ENCODE measurements around the gene CHCHD6.

The CHCHD6 gene

GRCh38 chr3:126924458-126924857 lies 220.4 kb downstream of the CHCHD6 start:
- no peak overlapping the region for H3K4me3 ChIP-seq (ENCODE audit: low read length)
- no peak for TF ChIP-seq ZNF274 (IDR thresholded peaks at IDR 0.05; ENCODE audit: low read depth, low read length)

- no peak overlapping the region for H3K4me3 ChIP-seq (ENCODE audit: low read length)
- no peak for TF ChIP-seq ZNF274 (IDR thresholded peaks at IDR 0.05; ENCODE audit: low read depth, low read length)
Observed at GRCh38 chr3:126925411-126926171, 221.6 kb downstream of the CHCHD6 start.

DNA sequence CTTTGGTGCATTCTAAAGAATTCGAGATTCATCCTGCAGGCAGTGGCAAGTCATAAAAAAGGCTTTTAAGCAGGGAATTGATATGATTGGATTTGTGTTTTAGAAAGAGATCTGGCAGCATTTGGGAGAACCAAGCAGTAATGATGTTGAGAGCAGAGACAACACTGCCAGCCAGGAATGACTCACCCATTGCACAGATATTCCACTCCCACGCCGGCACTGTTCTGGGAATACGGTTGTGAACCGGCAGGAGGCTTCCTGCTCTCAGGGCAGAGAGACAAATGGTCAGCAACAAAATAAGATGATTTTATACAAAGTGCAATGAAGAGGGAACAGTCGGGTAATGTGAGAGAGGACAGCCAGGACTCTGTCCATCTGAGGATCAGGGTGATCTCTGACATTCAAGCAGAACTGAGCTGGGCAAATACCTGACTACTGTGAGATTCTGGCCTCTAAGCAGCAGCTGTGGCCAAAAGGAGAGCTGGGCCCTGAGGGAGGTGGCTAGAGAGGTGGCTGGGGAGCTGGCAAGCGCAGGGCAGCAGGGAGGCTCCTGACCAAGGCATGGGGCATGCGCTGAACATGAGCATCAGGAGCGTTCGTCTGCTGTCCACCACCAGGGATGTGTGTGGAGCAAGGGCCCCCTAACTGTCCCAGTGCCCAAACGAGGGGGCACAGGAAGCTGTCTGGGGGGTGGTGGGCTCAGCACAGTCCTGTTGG lies 222.8 kb downstream of the CHCHD6 start:
- no peak for TF ChIP-seq ZNF274 (IDR thresholded peaks at IDR 0.05; ENCODE audit: low read depth, low read length)
- no peak overlapping the region for H3K4me3 ChIP-seq (ENCODE audit: low read length)

DNA sequence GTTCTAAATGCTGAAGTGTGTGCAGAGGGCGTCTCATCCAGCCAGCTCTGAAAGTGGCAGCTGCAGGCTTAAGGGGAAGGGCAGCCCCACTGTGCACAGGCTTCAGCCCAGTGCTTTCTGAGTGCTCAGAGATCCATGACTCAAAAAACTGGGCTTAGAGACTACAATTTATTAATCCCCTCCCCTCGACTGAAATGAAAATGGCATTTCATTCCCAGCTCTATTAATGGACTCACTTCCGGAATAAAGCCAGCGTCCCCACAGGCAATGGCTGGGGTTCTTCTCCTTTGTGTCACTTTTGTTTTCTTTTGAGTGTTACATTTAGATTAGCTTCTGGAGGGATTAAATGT lies 223.3 kb downstream of the CHCHD6 start:
- TF ChIP-seq ZNF274 (IDR thresholded peaks at IDR 0.05; ENCODE audit: low read depth, low read length): no peak
- H3K4me3 ChIP-seq (ENCODE audit: low read length): no peak overlapping the region

- H3K4me3 ChIP-seq (ENCODE audit: low read length): no peak overlapping the region
- no peak for TF ChIP-seq ZNF274 (IDR thresholded peaks at IDR 0.05; ENCODE audit: low read depth, low read length)
Observed at GRCh38 chr3:126927846-126928245, 223.8 kb downstream of the CHCHD6 start.

GRCh38 chr3:126928921-126929474 lies 225.0 kb downstream of the CHCHD6 start:
- TF ChIP-seq ZNF274 (IDR thresholded peaks at IDR 0.05; ENCODE audit: low read depth, low read length): no peak
- no peak overlapping the region for H3K4me3 ChIP-seq (ENCODE audit: low read length)

GRCh38 chr3:126930936-126931600 lies 227.0 kb downstream of the CHCHD6 start:
- TF ChIP-seq ZNF274 (IDR thresholded peaks at IDR 0.05; ENCODE audit: low read depth, low read length): no peak
- H3K4me3 ChIP-seq (ENCODE audit: low read length): no peak overlapping the region

DNA sequence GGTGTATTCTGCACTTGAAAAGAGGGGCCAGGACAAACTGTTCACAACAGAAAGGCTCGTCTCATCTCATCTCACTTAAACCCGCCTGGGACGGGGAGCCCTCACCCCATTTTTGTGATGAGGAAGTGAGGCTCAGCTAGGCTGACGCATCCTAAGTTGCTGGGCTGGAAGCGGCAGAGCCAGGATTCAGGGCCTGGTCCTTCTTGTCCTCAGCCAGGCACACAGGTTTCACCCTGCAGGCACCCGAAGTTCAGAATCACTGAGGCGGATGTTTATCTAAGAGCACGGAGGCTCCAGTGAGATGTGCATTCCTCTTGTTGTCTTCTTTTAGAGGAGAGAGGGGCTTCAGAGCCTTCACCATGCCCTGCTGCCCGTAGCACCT lies 227.8 kb downstream of the CHCHD6 start:
- H3K4me3 ChIP-seq (ENCODE audit: low read length): no peak overlapping the region
- TF ChIP-seq ZNF274 (IDR thresholded peaks at IDR 0.05; ENCODE audit: low read depth, low read length): no peak

DNA sequence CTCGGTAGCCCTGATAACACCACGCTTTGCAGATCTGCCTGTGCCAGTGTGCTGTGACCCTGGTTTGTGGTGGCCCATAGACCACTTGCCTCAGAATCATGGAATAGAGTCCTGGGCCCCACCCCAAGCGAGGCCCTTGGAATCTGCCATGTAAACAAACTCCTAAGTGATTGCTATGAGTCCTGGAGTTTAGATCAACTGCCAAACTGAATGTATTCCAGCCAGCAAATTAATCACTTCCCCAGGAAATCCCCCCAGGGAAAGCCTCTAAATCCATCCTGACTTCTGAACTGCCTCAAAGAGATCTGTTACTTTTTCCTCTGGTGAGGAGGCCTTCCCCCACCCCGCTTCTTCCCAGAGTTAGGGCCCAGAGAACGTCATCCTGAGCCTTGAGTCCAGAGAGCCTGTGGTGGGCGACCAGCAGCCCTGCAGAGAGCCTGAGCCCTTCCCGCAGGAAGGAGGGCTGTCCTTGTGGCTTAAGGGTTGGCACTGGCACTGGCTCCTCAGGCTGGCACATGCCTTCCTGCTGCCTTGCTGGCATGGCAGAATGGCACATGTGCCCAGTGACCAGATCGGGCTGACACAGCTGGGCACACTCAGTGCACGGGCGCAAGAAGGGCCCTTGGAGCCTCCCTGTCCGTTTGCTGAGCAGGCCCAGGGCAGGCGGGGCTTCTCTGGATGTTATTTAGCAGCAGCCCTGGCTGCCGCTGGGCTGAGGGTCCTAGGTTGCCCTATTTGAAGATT lies 228.3 kb downstream of the CHCHD6 start:
- no peak for TF ChIP-seq ZNF274 (IDR thresholded peaks at IDR 0.05; ENCODE audit: low read depth, low read length)
- no peak overlapping the region for H3K4me3 ChIP-seq (ENCODE audit: low read length)

DNA sequence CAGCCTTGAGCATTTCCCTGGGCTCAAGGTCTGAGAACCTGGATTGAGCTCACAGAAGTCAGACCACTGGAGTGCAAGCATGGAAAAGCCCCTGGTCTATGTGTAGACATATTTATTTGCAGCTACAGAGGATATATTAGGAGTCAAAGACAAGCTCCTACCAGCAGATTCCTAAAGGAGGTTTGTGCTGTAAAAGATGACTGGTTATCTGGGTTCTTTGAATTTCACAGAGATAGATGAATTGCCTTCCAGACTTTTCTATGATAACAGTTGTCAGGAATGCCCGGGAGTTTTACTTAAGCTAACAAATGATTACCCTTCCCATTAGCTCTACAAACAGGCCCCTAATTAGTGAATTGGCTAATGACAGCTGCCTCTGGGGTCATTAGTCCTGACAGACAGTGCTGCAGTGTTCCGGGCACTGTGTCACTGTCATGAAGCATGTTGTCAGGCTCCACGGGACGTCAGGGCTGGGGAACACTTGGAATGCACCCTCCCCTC lies 230.0 kb downstream of the CHCHD6 start:
- TF ChIP-seq ZNF274 (IDR thresholded peaks at IDR 0.05; ENCODE audit: low read depth, low read length): no peak
- no peak overlapping the region for H3K4me3 ChIP-seq (ENCODE audit: low read length)

DNA sequence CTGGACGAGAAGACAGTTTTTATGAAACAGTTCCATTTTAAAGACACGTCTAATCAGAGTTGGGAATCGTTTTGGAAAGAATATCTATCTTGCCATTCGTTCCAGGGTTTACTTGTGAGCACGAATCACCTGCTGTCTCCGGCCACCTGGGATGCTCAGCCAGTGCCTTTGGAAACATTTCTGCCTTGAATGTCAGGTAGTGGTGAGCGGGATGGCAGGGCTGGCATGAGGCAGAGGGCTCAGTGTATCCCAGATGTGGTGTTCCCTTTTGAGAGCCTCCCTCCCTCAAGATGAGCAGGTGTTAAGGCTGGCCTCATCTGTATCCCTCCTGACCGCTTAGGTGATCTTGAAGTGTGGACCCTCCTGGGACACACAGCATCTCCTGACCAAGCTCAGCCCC lies 231.0 kb downstream of the CHCHD6 start:
- no peak overlapping the region for H3K4me3 ChIP-seq (ENCODE audit: low read length)
- TF ChIP-seq ZNF274 (IDR thresholded peaks at IDR 0.05; ENCODE audit: low read depth, low read length): no peak

DNA sequence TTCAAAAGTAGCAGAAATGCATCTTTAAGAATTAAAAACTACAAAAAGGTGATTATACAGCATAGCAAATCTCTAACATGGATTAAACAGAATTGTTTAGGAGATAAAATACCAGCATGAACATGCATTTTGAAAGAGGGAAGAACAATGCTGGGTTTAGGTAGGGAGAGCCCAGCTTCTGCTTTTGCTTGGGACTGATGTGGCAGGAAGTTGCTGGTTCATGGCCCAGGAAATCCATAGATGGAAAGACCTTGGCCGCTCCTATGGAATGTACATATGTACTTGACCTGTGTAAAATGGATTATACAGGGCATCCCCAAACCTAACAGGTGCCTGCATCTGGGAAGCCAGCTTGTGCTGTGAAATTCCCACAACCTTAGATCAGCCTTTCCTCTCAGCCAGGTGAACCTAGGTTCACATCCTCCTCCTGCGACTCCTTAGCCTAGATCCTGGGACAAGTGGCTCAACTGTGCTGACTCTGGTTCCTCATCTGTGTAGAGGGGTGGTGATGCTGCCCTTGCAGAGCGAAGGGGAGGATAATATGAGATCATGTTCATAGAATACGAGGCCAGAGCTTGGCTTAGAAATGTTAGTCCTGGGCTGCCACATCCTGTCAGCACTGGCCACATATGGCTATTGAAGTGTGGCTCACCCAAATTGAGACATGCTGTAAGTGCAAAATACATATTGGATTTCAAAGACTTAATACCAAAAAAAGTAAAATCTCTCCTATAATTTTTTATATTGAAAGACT lies 231.9 kb downstream of the CHCHD6 start:
- no peak for TF ChIP-seq ZNF274 (IDR thresholded peaks at IDR 0.05; ENCODE audit: low read depth, low read length)
- H3K4me3 ChIP-seq (ENCODE audit: low read length): no peak overlapping the region

DNA sequence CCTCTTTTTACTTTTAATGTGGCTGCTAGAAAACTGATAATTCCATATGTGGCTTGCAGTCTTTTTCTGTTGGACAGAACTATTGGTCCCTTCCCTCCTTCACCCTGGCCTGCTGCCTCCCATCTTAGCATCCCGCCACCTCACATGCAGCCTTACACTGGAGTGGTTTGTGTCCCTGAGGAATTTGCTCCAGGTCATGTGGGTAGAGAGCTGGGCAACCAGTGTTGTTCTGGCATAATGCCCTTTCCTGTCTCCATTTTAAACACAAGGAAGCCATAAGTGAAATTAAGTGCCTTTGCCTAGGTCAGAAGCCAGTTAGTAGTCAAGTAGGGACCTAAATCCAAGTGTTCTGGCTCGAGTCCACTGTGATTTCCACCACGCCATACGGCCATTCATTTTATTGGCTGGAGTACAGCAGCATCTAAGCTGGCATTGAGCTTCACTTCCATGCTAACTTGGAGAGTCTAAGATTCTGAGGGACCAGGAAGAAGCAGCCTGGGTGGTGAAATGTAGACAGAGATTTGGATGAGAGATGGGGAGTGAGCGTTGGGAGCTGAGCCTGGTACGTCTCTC lies 232.9 kb downstream of the CHCHD6 start:
- no peak for TF ChIP-seq ZNF274 (IDR thresholded peaks at IDR 0.05; ENCODE audit: low read depth, low read length)
- H3K4me3 ChIP-seq (ENCODE audit: low read length): no peak overlapping the region

Measured in GM08714 (cell line).